ENCODE measurements around the gene OLIG1.

Gene OLIG1

GRCh38 chr21:33064623-33065390 is 5.1 kb upstream of the OLIG1 start:
- H3K4me3 ChIP-seq (ENCODE audit: low read length): no peak overlapping the region
- no peaks in the 10 kb centered on the region for H3K36me3 ChIP-seq (ENCODE audit: control insufficient read depth, low read length)
- peaks cover 7% of the 10 kb centered on the region; the same call in 1 of the 2 replicates for H3K9me3 ChIP-seq (ENCODE audit: control insufficient read depth, insufficient read depth, low read length)
- no peaks in the 10 kb centered on the region for H3K79me2 ChIP-seq (ENCODE audit: control insufficient read depth, low read length)
- no peak overlapping the region for H3K4me2 ChIP-seq (ENCODE audit: low read length)
- no peaks in the 10 kb centered on the region for H4K20me1 ChIP-seq (ENCODE audit: control insufficient read depth, insufficient read depth, low read depth, low read length)
- peaks cover 3% of the 10 kb centered on the region; the same call in 1 of the 2 replicates for H3K27me3 ChIP-seq (ENCODE audit: control insufficient read depth, low read length)
- H3F3A ChIP-seq (ENCODE audit: control insufficient read depth, insufficient read depth): no peaks in the 10 kb centered on the region
- H3K27ac ChIP-seq (ENCODE audit: low read depth, low read length): no peak overlapping the region
- TF ChIP-seq EZH2phosphoT487 (IDR thresholded peaks at IDR 0.05; ENCODE audit: borderline replicate concordance, low read length) (no peak), CTCF (IDR thresholded peaks at IDR 0.05; ENCODE audit: low read depth, low read length, poor library complexity, severe bottlenecking) (no peak)
- H3K9me2 ChIP-seq (replicated peaks; ENCODE audit: control insufficient read depth, low read length): no peaks in the 10 kb centered on the region
- H3K4me1 ChIP-seq (ENCODE audit: control insufficient read depth, low read length): peaks cover 5% of the 10 kb centered on the region; the same call in 1 of the 2 replicates

- Histone ChIP-seq H3K4me1 (ENCODE audit: control insufficient read depth, low read length) (peaks cover 5% of the 10 kb centered on the region; the same call in 1 of the 2 replicates), H3K27me3 (ENCODE audit: control insufficient read depth, low read length) (peaks cover 4% of the 10 kb centered on the region; the same call in 1 of the 2 replicates), H3K27ac (ENCODE audit: low read depth, low read length) (no peak overlapping the region), H3K4me2 (ENCODE audit: low read length) (no peak overlapping the region), H3K9me3 (ENCODE audit: control insufficient read depth, insufficient read depth, low read length) (peaks cover 7% of the 10 kb centered on the region; the same call in 1 of the 2 replicates), H4K20me1 (ENCODE audit: control insufficient read depth, insufficient read depth, low read depth, low read length) (no peaks in the 10 kb centered on the region), H3K79me2 (ENCODE audit: control insufficient read depth, low read length) (no peaks in the 10 kb centered on the region), H3K4me3 (ENCODE audit: low read length) (no peak overlapping the region), H3K36me3 (ENCODE audit: control insufficient read depth, low read length) (no peaks in the 10 kb centered on the region), H3K9me2 (replicated peaks; ENCODE audit: control insufficient read depth, low read length) (no peaks in the 10 kb centered on the region), H3F3A (ENCODE audit: control insufficient read depth, insufficient read depth) (no peaks in the 10 kb centered on the region)
- no peak for TF ChIP-seq CTCF (IDR thresholded peaks at IDR 0.05; ENCODE audit: low read depth, low read length, poor library complexity, severe bottlenecking)
- no peak for TF ChIP-seq EZH2phosphoT487 (IDR thresholded peaks at IDR 0.05; ENCODE audit: borderline replicate concordance, low read length)
These were observed 2.9 kb upstream of the OLIG1 start for GRCh38 chr21:33067043-33067442.

- Histone ChIP-seq H4K20me1 (ENCODE audit: control insufficient read depth, insufficient read depth, low read depth, low read length) (no peaks in the 10 kb centered on the region), H3K79me2 (ENCODE audit: control insufficient read depth, low read length) (no peaks in the 10 kb centered on the region), H3K9me3 (ENCODE audit: control insufficient read depth, insufficient read depth, low read length) (peaks cover 7% of the 10 kb centered on the region; the same call in 1 of the 2 replicates), H3K4me3 (ENCODE audit: low read length) (no peak overlapping the region), H3K4me1 (ENCODE audit: control insufficient read depth, low read length) (peaks cover 5% of the 10 kb centered on the region; the same call in 1 of the 2 replicates), H3F3A (ENCODE audit: control insufficient read depth, insufficient read depth) (no peaks in the 10 kb centered on the region), H3K36me3 (ENCODE audit: control insufficient read depth, low read length) (no peaks in the 10 kb centered on the region), H3K27me3 (ENCODE audit: control insufficient read depth, low read length) (peaks cover 8% of the 10 kb centered on the region; the same call in 1 of the 2 replicates), H3K9me2 (replicated peaks; ENCODE audit: control insufficient read depth, low read length) (no peaks in the 10 kb centered on the region), H3K27ac (ENCODE audit: low read depth, low read length) (no peak overlapping the region), H3K4me2 (ENCODE audit: low read length) (no peak overlapping the region)
- TF ChIP-seq CTCF (IDR thresholded peaks at IDR 0.05; ENCODE audit: low read depth, low read length, poor library complexity, severe bottlenecking): no peak
These were observed 2.5 kb upstream of the OLIG1 start for GRCh38 chr21:33067457-33067856.

Data from DOHH2 (cell line).